ENCODE measurements around the gene RNF212.

DNA sequence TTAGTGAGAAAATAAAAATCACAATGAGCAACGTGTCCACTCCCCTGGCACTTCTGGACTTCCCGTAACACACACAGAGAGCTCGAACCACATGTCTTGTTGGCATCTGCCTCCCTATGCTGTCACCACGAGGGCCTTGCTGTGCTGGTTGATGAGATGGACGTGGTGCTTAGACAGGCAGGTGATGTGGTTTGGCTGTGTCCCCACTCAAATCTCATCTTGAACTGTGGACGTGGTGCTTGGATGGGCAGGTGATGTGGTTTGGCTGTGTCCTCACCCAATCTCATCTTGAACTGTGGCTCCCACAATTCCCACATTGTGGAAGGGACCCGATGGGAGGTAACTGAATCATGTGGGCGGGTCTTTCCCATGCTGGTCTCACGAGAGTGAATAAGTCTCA, 61.9 kb downstream of the RNF212 start:
- TF ChIP-seq, protein P1, sequence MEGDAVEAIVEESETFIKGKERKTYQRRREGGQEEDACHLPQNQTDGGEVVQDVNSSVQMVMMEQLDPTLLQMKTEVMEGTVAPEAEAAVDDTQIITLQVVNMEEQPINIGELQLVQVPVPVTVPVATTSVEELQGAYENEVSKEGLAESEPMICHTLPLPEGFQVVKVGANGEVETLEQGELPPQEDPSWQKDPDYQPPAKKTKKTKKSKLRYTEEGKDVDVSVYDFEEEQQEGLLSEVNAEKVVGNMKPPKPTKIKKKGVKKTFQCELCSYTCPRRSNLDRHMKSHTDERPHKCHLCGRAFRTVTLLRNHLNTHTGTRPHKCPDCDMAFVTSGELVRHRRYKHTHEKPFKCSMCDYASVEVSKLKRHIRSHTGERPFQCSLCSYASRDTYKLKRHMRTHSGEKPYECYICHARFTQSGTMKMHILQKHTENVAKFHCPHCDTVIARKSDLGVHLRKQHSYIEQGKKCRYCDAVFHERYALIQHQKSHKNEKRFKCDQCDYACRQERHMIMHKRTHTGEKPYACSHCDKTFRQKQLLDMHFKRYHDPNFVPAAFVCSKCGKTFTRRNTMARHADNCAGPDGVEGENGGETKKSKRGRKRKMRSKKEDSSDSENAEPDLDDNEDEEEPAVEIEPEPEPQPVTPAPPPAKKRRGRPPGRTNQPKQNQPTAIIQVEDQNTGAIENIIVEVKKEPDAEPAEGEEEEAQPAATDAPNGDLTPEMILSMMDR (IDR thresholded peaks at IDR 0.05) = no peak
- TF ChIP-seq, protein P2, sequence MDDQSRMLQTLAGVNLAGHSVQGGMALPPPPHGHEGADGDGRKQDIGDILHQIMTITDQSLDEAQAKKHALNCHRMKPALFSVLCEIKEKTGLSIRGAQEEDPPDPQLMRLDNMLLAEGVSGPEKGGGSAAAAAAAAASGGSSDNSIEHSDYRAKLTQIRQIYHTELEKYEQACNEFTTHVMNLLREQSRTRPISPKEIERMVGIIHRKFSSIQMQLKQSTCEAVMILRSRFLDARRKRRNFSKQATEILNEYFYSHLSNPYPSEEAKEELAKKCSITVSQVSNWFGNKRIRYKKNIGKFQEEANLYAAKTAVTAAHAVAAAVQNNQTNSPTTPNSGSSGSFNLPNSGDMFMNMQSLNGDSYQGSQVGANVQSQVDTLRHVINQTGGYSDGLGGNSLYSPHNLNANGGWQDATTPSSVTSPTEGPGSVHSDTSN (IDR thresholded peaks at IDR 0.05) = no peak
- no peak for TF ChIP-seq CEBPB (IDR thresholded peaks at IDR 0.05)
- TF ChIP-seq EP300 (IDR thresholded peaks at IDR 0.05) = no peak
- TF ChIP-seq, protein P3, sequence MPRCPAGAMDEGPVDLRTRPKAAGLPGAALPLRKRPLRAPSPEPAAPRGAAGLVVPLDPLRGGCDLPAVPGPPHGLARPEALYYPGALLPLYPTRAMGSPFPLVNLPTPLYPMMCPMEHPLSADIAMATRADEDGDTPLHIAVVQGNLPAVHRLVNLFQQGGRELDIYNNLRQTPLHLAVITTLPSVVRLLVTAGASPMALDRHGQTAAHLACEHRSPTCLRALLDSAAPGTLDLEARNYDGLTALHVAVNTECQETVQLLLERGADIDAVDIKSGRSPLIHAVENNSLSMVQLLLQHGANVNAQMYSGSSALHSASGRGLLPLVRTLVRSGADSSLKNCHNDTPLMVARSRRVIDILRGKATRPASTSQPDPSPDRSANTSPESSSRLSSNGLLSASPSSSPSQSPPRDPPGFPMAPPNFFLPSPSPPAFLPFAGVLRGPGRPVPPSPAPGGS (IDR thresholded peaks at IDR 0.05) = no peak
- TF ChIP-seq, protein P4, sequence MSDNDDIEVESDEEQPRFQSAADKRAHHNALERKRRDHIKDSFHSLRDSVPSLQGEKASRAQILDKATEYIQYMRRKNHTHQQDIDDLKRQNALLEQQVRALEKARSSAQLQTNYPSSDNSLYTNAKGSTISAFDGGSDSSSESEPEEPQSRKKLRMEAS (IDR thresholded peaks at IDR 0.05) = no peak
- TF ChIP-seq RAD21 (conservative IDR thresholded peaks at IDR 0.05 in 1 of 2, IDR thresholded peaks at IDR 0.05 in 1 of 2) = no peak
- no peak for TF ChIP-seq MYC (IDR thresholded peaks at IDR 0.05; ENCODE audit: borderline replicate concordance, low read length)
- no peak for TF ChIP-seq MAFK (IDR thresholded peaks at IDR 0.05; ENCODE audit: partially characterized antibody)
- TF ChIP-seq POLR2A (IDR thresholded peaks at IDR 0.05; ENCODE audit: low read length) = no peak
